Mesodermal cell (in vitro differentiated cells): ENCODE measurements around the gene SMARCAL1.

ENCODE experiments used
- H3K27ac ChIP-seq: 2 replicates; pipeline ENCODE4 v1.7.0; 2013; ENCODE audit warnings: mild to moderate bottlenecking, low read depth, low read length, moderate library complexity; ENCODE audit not compliant: severe bottlenecking
- H3K36me3 ChIP-seq: 2 replicates; pipeline ENCODE4 v1.7.1; 2013; ENCODE audit warnings: mild to moderate bottlenecking, low read length, moderate library complexity; ENCODE audit not compliant: control insufficient read depth, insufficient read depth
- H3K4me1 ChIP-seq: one replicate; pipeline ENCODE4 v1.7.1; 2013; ENCODE audit warnings: mild to moderate bottlenecking, low read length; ENCODE audit not compliant: insufficient read depth, control insufficient read depth, poor library complexity, severe bottlenecking
- H3K4me3 ChIP-seq: 2 replicates; pipeline ENCODE4 v1.7.0; 2013; ENCODE audit warnings: low read length, control low read depth, mild to moderate bottlenecking; ENCODE audit not compliant: insufficient read depth, poor library complexity, severe bottlenecking; ENCODE audit errors: extremely low read depth
- H3K9me3 ChIP-seq: 2 replicates; pipeline ENCODE4 v1.7.1; 2013; ENCODE audit warnings: mild to moderate bottlenecking, low read length, moderate library complexity; ENCODE audit not compliant: control insufficient read depth
- WGBS, 2 experiments: methylation state at CpG; one replicate each; pipeline ENCODE4 v1.1.5; 2013; ENCODE audit warnings: missing lambda C conversion rate in 2 of 2; ENCODE audit not compliant: insufficient coverage in 2 of 2; 5-methylcytosine and 5-hydroxymethylcytosine counted together

The SMARCAL1 gene

GRCh38 chr2:216450784-216451183 is 38.5 kb downstream of the SMARCAL1 start:
- no peak overlapping the region for H3K27ac ChIP-seq
- H3K4me3 ChIP-seq, result no peak overlapping the region
- H3K9me3 ChIP-seq, result peaks cover 16% of the 10 kb centered on the region
- peaks cover 95% of the 10 kb centered on the region for H3K36me3 ChIP-seq
- 96 to 100% methylated on average over 7 of the region's 7 CpGs for WGBS, 2 experiments
- no peaks in the 10 kb centered on the region for H3K4me1 ChIP-seq

GRCh38 chr2:216453955-216454614 is 41.8 kb downstream of the SMARCAL1 start:
- Histone ChIP-seq H3K36me3 (peaks cover 62% of the 10 kb centered on the region), H3K4me3 (no peak overlapping the region), H3K9me3 (peaks cover 16% of the 10 kb centered on the region), H3K4me1 (no peaks in the 10 kb centered on the region), H3K27ac (no peak overlapping the region)
- WGBS, 2 experiments, result 93 to 100% methylated on average over 2 to 4 of the region's 4 CpGs

GRCh38 chr2:216463148-216463547 is 50.9 kb downstream of the SMARCAL1 start:
- Histone ChIP-seq H3K4me3 (no peak overlapping the region), H3K4me1 (no peaks in the 10 kb centered on the region), H3K9me3 (no peaks in the 10 kb centered on the region), H3K36me3 (peaks cover 27% of the 10 kb centered on the region), H3K27ac (no peak overlapping the region)
- 100% methylated on average over 1 of the region's 2 CpGs for WGBS, 2 experiments

GRCh38 chr2:216464104-216464720 is 51.9 kb downstream of the SMARCAL1 start:
- H3K4me3 ChIP-seq, result no peak overlapping the region
- H3K36me3 ChIP-seq, result peaks cover 34% of the 10 kb centered on the region
- no peaks in the 10 kb centered on the region for H3K4me1 ChIP-seq
- H3K27ac ChIP-seq, result no peak overlapping the region
- no peaks in the 10 kb centered on the region for H3K9me3 ChIP-seq
- WGBS, 2 experiments, result 88% methylated on average over 4 to 6 of the region's 6 CpGs

- H3K4me1 ChIP-seq, result no peaks in the 10 kb centered on the region
- H3K9me3 ChIP-seq, result no peaks in the 10 kb centered on the region
- no peak overlapping the region for H3K27ac ChIP-seq
- H3K4me3 ChIP-seq, result no peak overlapping the region
- 75 to 81% methylated on average over 3 to 4 of the region's 5 CpGs for WGBS, 2 experiments
- peaks cover 46% of the 10 kb centered on the region for H3K36me3 ChIP-seq
Observed at GRCh38 chr2:216465579-216466195, 53.4 kb downstream of the SMARCAL1 start.

- Histone ChIP-seq H3K36me3 (peaks cover 60% of the 10 kb centered on the region), H3K27ac (no peak overlapping the region), H3K4me1 (no peaks in the 10 kb centered on the region), H3K4me3 (no peak overlapping the region), H3K9me3 (no peaks in the 10 kb centered on the region)
- 91 to 93% methylated on average over 3 to 4 of the region's 4 CpGs for WGBS, 2 experiments
Observed at GRCh38 chr2:216467845-216468244, 55.6 kb downstream of the SMARCAL1 start.

- Histone ChIP-seq H3K9me3 (no peaks in the 10 kb centered on the region), H3K4me1 (no peaks in the 10 kb centered on the region), H3K27ac (no peak overlapping the region), H3K4me3 (no peak overlapping the region), H3K36me3 (peaks cover 53% of the 10 kb centered on the region)
Observed at GRCh38 chr2:216469661-216470060, 57.4 kb downstream of the SMARCAL1 start.

- Histone ChIP-seq H3K4me1 (peaks cover 15% of the 10 kb centered on the region), H3K9me3 (no peaks in the 10 kb centered on the region), H3K4me3 (no peak overlapping the region), H3K36me3 (peaks cover 62% of the 10 kb centered on the region), H3K27ac (no peak overlapping the region)
- WGBS, 2 experiments, result 100% methylated on average over 1 of the region's 3 CpGs; no CpG with 5 or more reads in 1 of the 2 experiments
Observed at GRCh38 chr2:216473187-216473586, 60.9 kb downstream of the SMARCAL1 start.

GRCh38 chr2:216474925-216475670 is 62.8 kb downstream of the SMARCAL1 start:
- peaks cover 24% of the 10 kb centered on the region for H3K4me1 ChIP-seq
- no peaks in the 10 kb centered on the region for H3K9me3 ChIP-seq
- H3K27ac ChIP-seq, result no peak overlapping the region
- peaks cover 63% of the 10 kb centered on the region for H3K36me3 ChIP-seq
- H3K4me3 ChIP-seq, result no peak overlapping the region
- WGBS, 2 experiments, result 91 to 96% methylated on average over 9 to 10 of the region's 12 CpGs

GRCh38 chr2:216475767-216476166 is 63.5 kb downstream of the SMARCAL1 start:
- H3K4me1 ChIP-seq, result peaks cover 24% of the 10 kb centered on the region
- peaks cover 64% of the 10 kb centered on the region for H3K36me3 ChIP-seq
- 96 to 97% methylated on average over 6 of the region's 6 CpGs for WGBS, 2 experiments
- no peaks in the 10 kb centered on the region for H3K9me3 ChIP-seq
- H3K27ac ChIP-seq, result no peak overlapping the region
- H3K4me3 ChIP-seq, result no peak overlapping the region
